GM12872 (cell line): ENCODE results near the gene CREB3L2.

Experiments
- CTCF ChIP-seq: IDR thresholded peaks from 3 replicates; pipeline ENCODE4 v1.5.1; 2011; ENCODE audit warnings: low read depth, mild to moderate bottlenecking, low read length, moderate library complexity; ENCODE audit not compliant: insufficient read depth

CREB3L2 gene

GRCh38 chr7:137964824-137965545 is 36.9 kb downstream of the CREB3L2 start:
- TF ChIP-seq CTCF, result no peak

- no peak for TF ChIP-seq CTCF
These were observed 38.9 kb downstream of the CREB3L2 start for GRCh38 chr7:137962875-137963507.

- no peak for TF ChIP-seq CTCF
These were observed 39.4 kb downstream of the CREB3L2 start for GRCh38 chr7:137962491-137962874.

GRCh38 chr7:137961200-137962177 is 40.4 kb downstream of the CREB3L2 start:
- TF ChIP-seq CTCF, result no peak

- TF ChIP-seq CTCF, result no peak
These were observed 41.9 kb downstream of the CREB3L2 start for GRCh38 chr7:137960020-137960419.

GRCh38 chr7:137958470-137959431 is 43.1 kb downstream of the CREB3L2 start:
- TF ChIP-seq CTCF, result no peak
